DND-41 (cell line): ENCODE data around the gene NAT8.
"Not testable (repeated sequence)": the region's sequence is repeated elsewhere in the genome, so short reads cannot be mapped to it uniquely, and the experiment has no call there.

Experiments
- ATAC-seq: fragments of 200-7000 bp; cut with Tn5 transposase; 3 replicates; pipeline ENCODE4 v1.9.1; 2021; ENCODE audit warnings: low read depth; ENCODE audit not compliant: insufficient read depth
- DNase-seq: peaks from one replicate; pipeline ENCODE4 v3.0.0-alpha.2; 2020
- H2AFZ ChIP-seq: 2 replicates; pipeline ENCODE4 v1.6.0; 2012; ENCODE audit warnings: low read depth, low read length
- H3K27ac ChIP-seq: 2 replicates; pipeline ENCODE4 v1.5.1; 2012; ENCODE audit warnings: low read length, inconsistent platforms
- H3K27me3 ChIP-seq: fragments of 200-600 bp; sonication (generic); 2 replicates; pipeline ENCODE4 v1.6.0; 2012; ENCODE audit warnings: low read length, mild to moderate bottlenecking, inconsistent platforms; ENCODE audit not compliant: insufficient read depth, poor library complexity
- H3K36me3 ChIP-seq: 2 replicates; pipeline ENCODE4 v1.5.1; 2012; ENCODE audit warnings: low read length, inconsistent platforms; ENCODE audit not compliant: insufficient read depth
- H3K4me1 ChIP-seq: 2 replicates; pipeline ENCODE4 v1.5.1; 2012; ENCODE audit warnings: mild to moderate bottlenecking, low read length; ENCODE audit not compliant: insufficient read depth
- H3K4me2 ChIP-seq: 2 replicates; pipeline ENCODE4 v1.6.0; 2012; ENCODE audit warnings: mild to moderate bottlenecking, moderate library complexity, low read length, inconsistent platforms; ENCODE audit not compliant: insufficient read depth
- H3K4me3 ChIP-seq, 2 experiments: fragments of 200-600 bp in 1 of 2; shearing (Covaris generic) in 1 of 2; 2 replicates each; pipeline ENCODE4 v1.5.1; 2012 to 2016; ENCODE audit warnings: inconsistent platforms in 2 of 2, low read length in 2 of 2, mild to moderate bottlenecking in 2 of 2, low read depth in 1 of 2, moderate library complexity in 1 of 2
- H3K79me2 ChIP-seq: 2 replicates; pipeline ENCODE4 v1.6.0; 2012; ENCODE audit warnings: low read length, inconsistent platforms; ENCODE audit not compliant: insufficient read depth
- H3K9ac ChIP-seq: 2 replicates; pipeline ENCODE4 v1.6.0; 2012; ENCODE audit warnings: low read depth, mild to moderate bottlenecking, inconsistent platforms, low read length, moderate library complexity
- H3K9me3 ChIP-seq: 2 replicates; pipeline ENCODE4 v1.5.1; 2012; ENCODE audit warnings: low read length, moderate library complexity, mild to moderate bottlenecking, inconsistent platforms; ENCODE audit not compliant: insufficient read depth, severe bottlenecking
- H4K20me1 ChIP-seq: 2 replicates; pipeline ENCODE4 v1.6.0; 2012; ENCODE audit warnings: low read length; ENCODE audit not compliant: insufficient read depth
- EZH2 ChIP-seq: IDR thresholded peaks from 3 replicates; pipeline ENCODE4 v1.6.1; 2012; ENCODE audit warnings: borderline replicate concordance, low read depth, mild to moderate bottlenecking, moderate library complexity, low read length, inconsistent platforms; ENCODE audit not compliant: severe bottlenecking
- TF ChIP-seq, protein P1 (sequence below): IDR thresholded peaks from 2 replicates; pipeline ENCODE4 v1.5.1; 2012; ENCODE audit warnings: borderline replicate concordance, low read length, moderate library complexity, mild to moderate bottlenecking; ENCODE audit not compliant: poor library complexity, severe bottlenecking; ENCODE audit errors: extremely low read depth

NAT8 gene, protein sequence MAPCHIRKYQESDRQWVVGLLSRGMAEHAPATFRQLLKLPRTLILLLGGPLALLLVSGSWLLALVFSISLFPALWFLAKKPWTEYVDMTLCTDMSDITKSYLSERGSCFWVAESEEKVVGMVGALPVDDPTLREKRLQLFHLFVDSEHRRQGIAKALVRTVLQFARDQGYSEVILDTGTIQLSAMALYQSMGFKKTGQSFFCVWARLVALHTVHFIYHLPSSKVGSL

DNA sequence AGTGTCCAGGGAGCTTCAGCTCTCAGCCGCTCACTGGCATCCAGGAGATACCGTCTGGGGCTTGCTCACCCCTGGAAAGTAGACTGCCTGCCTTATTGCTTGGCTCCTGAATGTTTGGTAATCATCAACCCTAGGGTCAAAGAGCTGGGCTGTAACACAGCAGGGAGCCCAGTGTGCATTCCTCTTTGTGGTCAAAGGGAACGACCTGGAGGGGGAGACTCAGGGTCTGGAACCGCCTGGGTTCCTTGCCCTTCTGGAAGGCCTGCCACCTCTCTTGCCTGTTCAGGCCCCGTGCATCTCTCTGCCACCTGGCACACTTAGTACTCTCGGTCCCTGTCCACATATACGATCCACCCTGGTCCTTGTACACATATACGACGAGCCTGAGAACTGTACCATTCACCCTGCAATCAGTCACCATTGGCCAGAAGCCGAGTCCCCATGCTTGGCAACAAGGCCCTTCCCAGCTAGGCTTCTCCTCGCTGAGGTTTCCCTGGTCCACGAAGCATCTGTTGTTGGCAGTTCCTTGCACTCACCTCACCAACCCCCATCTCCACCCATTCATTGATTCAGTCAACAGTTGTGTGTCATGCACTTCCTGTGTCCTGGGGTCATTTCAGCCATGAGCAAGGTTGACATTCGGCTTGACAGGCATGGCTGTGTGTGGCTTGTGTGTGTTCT, at the start of gene NAT8:
Gene NAT8, minus strand, starts transcription at position 85 of the 681 bp plus-strand sequence. CDS start 794 bp downstream, outside the sequence.
- Histone ChIP-seq H4K20me1 (no peaks in the 10 kb centered on the region), H3K9ac (no peak within 1 kb of the TSS), H3K27ac (no peak within 1 kb of the TSS), H3K9me3 (peaks cover 5% of the 10 kb centered on the region), H2AFZ (no peak within 1 kb of the TSS), H3K4me2 (no peak within 1 kb of the TSS), H3K27me3 (no peaks in the 10 kb centered on the region), H3K36me3 (no peaks in the 10 kb centered on the region), H3K4me3 (no peak within 1 kb of the TSS), H3K79me2 (no peaks in the 10 kb centered on the region), H3K4me1 (no peaks in the 10 kb centered on the region)
- TF ChIP-seq, protein P1, sequence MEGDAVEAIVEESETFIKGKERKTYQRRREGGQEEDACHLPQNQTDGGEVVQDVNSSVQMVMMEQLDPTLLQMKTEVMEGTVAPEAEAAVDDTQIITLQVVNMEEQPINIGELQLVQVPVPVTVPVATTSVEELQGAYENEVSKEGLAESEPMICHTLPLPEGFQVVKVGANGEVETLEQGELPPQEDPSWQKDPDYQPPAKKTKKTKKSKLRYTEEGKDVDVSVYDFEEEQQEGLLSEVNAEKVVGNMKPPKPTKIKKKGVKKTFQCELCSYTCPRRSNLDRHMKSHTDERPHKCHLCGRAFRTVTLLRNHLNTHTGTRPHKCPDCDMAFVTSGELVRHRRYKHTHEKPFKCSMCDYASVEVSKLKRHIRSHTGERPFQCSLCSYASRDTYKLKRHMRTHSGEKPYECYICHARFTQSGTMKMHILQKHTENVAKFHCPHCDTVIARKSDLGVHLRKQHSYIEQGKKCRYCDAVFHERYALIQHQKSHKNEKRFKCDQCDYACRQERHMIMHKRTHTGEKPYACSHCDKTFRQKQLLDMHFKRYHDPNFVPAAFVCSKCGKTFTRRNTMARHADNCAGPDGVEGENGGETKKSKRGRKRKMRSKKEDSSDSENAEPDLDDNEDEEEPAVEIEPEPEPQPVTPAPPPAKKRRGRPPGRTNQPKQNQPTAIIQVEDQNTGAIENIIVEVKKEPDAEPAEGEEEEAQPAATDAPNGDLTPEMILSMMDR = no peak
- ATAC-seq = no peak
- no peak for DNase-seq

DNA sequence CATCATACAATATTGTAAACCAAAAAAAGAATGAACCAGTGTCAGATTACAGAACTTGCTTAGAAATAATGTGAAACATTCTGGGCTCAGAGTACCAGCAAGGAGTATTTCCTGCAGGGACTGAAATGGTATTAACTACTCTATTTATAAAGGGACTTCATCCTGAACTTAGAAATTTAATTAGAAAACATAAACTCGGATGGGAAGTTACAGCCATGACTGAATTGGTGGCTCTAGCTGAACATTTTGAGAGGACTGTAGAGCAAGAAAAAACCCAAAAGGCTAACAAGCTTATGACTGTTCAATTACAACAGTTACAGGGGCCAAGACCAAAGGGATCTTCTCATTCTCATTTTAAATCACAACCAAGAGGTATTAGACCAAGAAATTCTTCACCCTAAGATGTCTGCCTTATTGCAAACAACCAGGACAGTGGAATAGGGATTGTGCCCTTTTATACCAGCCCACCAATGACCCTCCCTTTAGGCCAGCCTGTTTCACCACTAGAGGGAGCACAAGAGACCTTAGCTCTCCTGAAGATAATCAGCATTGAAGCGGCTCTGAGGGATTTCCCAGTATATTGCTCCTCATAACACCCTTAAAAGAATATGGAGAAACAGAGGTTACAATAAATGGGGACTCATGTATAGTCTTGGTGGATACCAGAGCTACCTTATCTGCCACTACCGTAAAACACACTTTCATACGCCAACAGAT, 48.3 kb upstream of the NAT8 start:
- H3K9ac ChIP-seq, H2AFZ ChIP-seq, H3K36me3 ChIP-seq, H3K4me3 ChIP-seq, H3K27me3 ChIP-seq, H3K9me3 ChIP-seq, H3K27ac ChIP-seq, H3K79me2 ChIP-seq, H4K20me1 ChIP-seq, H3K4me2 ChIP-seq, H3K4me1 ChIP-seq: not testable (repeated sequence)
- DNase-seq (peak; percentile 49), ATAC-seq (peak; percentile 99)
- TF ChIP-seq, protein P1 = peak; percentile 62

DNA sequence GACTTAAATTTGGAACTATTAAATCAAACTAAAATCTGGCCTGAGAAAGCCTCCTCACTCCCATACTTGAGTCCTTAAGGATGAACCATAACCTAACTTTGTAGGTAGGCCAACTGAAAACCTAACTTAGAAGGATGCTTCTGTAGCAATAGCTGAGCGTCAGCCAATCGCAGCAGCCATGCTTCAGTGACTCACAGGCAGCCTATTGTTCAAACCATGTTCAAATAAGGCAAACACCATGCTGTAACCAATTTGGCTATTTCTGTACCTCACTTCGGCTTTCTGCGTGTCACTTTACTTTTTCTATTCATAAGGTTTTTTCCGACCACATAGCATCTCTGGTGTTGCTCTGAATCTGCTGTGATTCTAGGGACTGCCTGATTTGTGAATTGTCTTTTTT, 46.3 kb upstream of the NAT8 start:
- DNase-seq, H4K20me1 ChIP-seq: not testable (repeated sequence)

DNA sequence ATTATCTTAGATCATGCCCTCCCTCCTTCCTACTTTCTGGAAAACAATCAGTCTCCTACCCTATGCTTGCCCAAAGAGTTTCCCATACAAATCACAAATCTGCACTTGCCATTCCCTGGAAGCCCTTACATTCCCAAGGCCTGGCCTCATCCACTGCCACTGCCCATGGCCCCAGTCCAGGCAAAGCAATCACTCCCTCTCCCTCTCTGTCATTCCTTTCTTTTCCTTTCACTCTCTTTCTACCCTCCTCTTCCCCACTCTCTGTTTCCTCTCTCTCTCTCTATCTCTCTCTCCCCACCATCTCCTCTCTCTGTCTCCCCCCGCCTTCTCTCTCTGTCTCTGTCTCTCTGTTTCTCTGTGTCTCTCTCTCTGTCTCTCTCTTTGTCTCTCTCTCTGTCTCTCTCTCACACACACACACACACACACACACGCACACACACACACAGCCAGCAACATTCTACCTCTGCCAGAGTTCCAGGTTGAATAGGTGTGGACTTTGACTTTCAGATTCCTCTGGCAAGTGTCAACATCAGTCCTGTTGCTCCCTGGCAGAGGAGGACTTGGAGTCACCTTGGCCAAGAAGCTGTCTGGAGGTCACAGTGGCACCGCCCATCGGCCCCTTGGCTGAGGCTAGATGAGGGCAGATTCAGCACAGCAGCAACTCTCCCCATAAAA, 43.7 kb upstream of the NAT8 start:
- no peaks in the 10 kb centered on the region for H3K36me3 ChIP-seq
- no peak overlapping the region for H3K4me2 ChIP-seq
- H3K9me3 ChIP-seq = no peaks in the 10 kb centered on the region
- H4K20me1 ChIP-seq = no peaks in the 10 kb centered on the region
- no peaks in the 10 kb centered on the region for H3K4me1 ChIP-seq
- H3K4me3 ChIP-seq = no peak overlapping the region
- H3K79me2 ChIP-seq = no peaks in the 10 kb centered on the region
- H3K9ac ChIP-seq = no peak overlapping the region
- no peaks in the 10 kb centered on the region for H3K27me3 ChIP-seq
- DNase-seq (no peak), ATAC-seq (no peak)
- H3K27ac ChIP-seq = no peak overlapping the region
- no peak overlapping the region for H2AFZ ChIP-seq
- TF ChIP-seq EZH2 = no peak
- TF ChIP-seq, protein P1 = no peak

More for the DNA sequence above, 46.3 kb upstream of the NAT8 start:
- H3K9ac ChIP-seq, H2AFZ ChIP-seq, H3K4me2 ChIP-seq, H3K4me1 ChIP-seq, H3K79me2 ChIP-seq, H3K4me3 ChIP-seq, H3K9me3 ChIP-seq, H3K27ac ChIP-seq, ATAC-seq, H3K27me3 ChIP-seq, H3K36me3 ChIP-seq: not testable (repeated sequence)
